T47D (cell line): ENCODE measurements around the gene MILR1.
A peak's percentile ranks its signal among the peaks of the same experiment; 100 is the strongest.

ENCODE experiments used
- DNase-seq, 2 experiments: peaks; one replicate each; pipeline versions ENCODE4 v3.0.0 to v3.0.0-alpha.2; 2011 to 2012; ENCODE audit warnings: low read depth in 1 of 2, low spot score in 1 of 2
- JUND ChIP-seq: IDR thresholded peaks from 2 replicates; pipeline ENCODE4 v1.6.1; 2012; ENCODE audit warnings: low read depth
- in situ Hi-C: cut with HindIII; loops from 2 replicates; pipeline ENCODE4 v1.10.0; 2016; ENCODE audit warnings: low sequenced_read_pairs, low pct_unique_long_range_greater_than_20kb

The MILR1 gene

DNA sequence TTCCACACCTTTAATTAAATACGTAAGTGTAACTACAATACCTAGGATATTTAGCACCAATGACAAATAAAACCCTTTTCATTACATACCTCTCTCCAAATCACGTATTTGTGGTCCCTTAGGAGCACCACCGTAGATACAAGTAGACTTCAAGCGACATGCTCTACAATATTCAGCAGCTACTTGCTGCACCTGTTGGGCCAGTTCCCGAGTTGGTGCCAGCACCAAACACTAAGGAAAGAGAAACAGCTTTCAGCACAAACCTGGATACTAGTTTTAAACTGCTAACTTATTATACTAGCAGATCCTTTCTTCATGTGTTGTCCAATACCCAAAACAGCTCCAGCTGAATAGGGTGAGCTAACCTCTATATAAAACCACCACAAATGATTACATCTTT, 54.4 kb downstream of the MILR1 start:
- TF ChIP-seq JUND = no peak
- DNase-seq = peak in 1 of 2 experiments; percentile 61
- in situ Hi-C loops = no loop called here

- in situ Hi-C loops = no loop called here
- TF ChIP-seq JUND = no peak
- DNase-seq = no peak
These were observed 55.2 kb downstream of the MILR1 start for GRCh38 chr17:64503821-64504768.

DNA sequence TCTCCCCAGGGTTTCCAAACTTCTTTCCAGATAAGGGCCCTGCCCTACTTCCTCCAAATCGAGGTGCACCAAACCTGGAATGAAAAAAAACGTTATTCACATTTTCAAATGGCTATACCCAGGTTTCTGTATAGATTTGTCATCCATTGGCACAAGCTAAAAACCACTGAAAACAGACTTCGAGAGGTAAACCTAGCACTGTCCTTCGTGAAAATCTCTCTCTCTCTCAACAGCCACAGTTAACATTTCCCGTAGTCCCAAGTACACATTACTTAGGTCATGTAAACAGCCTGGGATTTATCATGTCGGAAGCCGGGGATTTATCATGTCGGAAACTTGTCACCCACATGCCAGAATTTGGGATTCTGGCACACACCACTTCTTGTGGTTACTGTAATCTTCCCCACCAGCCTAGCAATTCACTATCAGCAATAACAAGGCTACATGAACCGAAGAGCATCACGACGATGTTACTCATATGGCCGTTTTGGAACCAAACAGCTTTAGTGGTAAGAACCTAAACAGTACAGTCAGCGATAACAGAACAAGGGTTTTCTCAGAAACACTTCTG, 55.9 kb downstream of the MILR1 start:
- DNase-seq = no peak
- in situ Hi-C loops = no loop called here
- TF ChIP-seq JUND = no peak

DNA sequence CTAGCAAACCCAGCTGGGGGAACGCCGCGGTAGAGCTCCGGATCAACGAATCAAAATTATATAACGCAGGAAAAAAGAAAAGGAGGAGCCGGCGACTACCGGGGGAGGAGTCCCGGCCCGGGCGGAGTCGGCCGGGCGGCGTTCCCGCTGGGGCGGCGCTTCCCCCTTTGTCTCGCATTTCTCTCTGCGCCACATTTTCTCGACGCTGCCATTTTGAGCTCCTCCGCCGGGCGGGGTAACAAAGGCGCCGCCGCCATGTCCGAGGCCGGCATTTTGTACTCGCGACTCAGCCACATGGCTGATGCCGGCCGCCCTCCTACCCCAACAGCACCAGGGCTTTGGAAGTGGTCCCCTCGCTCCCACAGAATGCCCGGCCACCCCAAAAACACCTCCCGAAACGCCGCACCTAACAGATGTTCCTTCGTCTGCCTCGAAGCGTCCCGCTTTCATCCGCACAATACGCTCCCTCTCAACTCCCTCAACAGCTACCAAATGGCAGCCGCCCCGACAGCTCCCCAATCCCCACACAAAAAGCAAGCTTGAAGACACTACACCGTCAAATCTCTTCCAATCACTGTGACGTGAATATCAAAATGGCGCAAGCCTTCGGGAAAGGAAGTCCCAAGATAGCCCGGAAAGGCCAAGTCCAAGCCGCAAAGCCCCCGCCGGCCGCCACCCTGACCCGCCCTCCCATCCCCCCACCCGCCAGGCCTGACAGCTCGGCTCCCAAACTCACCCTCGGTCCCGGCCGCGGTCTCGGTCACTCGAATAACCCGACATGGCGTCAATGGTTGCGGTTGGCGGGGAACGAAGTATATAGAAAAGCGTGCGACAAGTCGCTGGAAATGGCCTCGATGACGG, 56.7 kb downstream of the MILR1 start:
- DNase-seq = peak; percentile 78 to 96
- in situ Hi-C loops = no loop called here

DNA sequence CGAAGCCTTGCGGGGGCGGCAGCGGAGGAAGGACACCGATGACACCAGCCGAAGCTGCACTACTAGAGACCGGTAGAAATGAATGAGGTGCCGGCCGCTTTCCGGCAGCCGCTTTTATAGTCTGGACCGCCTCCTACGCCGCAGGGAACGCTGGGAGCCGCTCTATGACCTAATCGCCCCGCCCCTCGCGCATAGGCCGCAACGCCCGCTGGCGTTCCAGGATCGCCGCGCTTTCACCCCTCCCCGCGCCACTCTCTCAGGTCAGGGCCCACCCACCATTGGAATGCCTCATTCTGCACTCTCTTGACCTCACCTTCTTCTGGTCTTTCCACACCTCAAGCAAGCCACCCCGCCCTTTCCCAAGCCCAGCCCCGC, 57.3 kb downstream of the MILR1 start, which contains the start of gene DDX5:
Gene DDX5, minus strand, starts transcription at position 89 of the 375 bp plus-strand sequence. CDS start 170 bp downstream, outside the sequence.
- DNase-seq = peak; percentile 92 to 100
- in situ Hi-C loops = no loop called here
- no peak for TF ChIP-seq JUND

More for the DNA sequence above, 56.7 kb downstream of the MILR1 start:
- no peak for TF ChIP-seq JUND

- in situ Hi-C loops = no loop called here
- TF ChIP-seq JUND = no peak
- DNase-seq = peak; percentile 82 to 98
These were observed 57.9 kb downstream of the MILR1 start, which contains the start of gene CEP95 for GRCh38 chr17:64506576-64507412. Gene CEP95, plus strand, starts transcription at chr17:64506977. Its CDS starts 121 bp downstream, at chr17:64507098.

- peak; percentile 64 to 86 for DNase-seq
- TF ChIP-seq JUND = no peak
- in situ Hi-C loops = no loop called here
These were observed 58.5 kb downstream of the MILR1 start for GRCh38 chr17:64507413-64507782.

GRCh38 chr17:64508683-64509082, 59.8 kb downstream of the MILR1 start:
- no peak for DNase-seq
- no peak for TF ChIP-seq JUND
- in situ Hi-C loops = no loop called here

GRCh38 chr17:64509179-64509578, 60.3 kb downstream of the MILR1 start:
- no peak for TF ChIP-seq JUND
- DNase-seq = no peak
- in situ Hi-C loops = no loop called here

DNA sequence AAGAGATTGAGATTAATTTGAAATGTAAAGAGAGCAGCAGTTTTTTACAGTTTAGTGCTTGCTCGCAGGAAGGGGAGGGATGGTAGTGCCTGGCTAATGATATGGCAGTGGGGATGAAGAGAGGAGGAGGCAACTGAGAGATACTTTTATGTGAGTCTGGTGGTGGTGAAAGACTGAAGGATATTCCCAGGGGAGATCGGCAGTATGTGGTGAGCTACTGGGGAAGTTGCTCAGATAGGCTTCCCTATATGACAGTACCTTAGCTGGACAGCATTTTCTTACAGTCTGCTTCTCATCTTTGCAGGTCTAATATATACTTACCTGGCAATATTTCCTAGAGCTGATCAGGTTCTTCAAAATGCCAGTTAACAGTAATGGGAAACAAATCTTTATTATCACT, 66.5 kb downstream of the MILR1 start:
- DNase-seq = no peak
- no peak for TF ChIP-seq JUND
- in situ Hi-C loops = no loop called here

GRCh38 chr17:64515829-64516228, 66.9 kb downstream of the MILR1 start:
- TF ChIP-seq JUND = no peak
- in situ Hi-C loops = no loop called here
- no peak for DNase-seq
